OCI-M2 (cell line): ENCODE data around the gene FAM47E.

Experiments
- DNase-seq: peaks from one replicate; lab custom pipeline; 2025; ENCODE audit not compliant: unreplicated experiment; lab: John Stamatoyannopoulos, UW

FAM47E gene

DNA sequence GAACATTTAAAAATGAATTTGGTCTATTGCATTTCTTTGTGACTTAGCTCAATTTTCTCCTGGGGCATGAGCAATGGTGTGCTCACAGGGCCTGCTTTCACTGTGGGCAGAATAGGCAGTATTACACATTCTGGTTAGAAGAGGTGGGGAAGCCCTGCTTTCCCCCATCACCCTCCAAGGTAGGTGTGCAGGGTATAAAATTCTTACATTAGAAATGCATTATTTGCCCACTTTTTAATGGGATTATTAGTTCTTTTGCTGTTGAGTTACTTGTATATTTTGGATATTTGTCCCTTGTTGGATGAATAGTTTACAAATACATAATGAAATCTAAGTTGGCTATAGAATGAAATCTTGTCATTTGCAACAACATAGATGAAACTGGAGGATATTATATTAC lies 46.7 kb downstream of the FAM47E start:
- DNase-seq = no peak

DNA sequence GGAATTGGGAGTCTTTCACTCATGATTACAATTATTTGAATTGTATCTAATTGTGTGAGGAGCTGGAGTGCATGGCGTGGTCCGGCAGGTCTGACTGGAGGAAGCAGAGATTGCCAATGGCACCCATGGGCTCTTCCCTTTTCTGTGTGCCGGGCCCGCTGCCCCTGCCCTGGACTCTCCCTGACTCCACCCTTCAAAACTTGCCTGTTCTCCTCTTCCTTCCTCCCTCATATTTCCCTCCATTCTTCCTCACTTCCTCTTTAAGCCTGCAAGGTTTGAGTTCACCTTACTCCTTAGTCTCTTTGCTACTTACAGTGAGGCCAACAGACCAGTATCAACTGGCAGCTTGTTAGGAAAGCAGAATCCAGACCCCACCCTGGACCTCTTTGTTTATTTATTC lies 48.5 kb downstream of the FAM47E start:
- DNase-seq = no peak

DNA sequence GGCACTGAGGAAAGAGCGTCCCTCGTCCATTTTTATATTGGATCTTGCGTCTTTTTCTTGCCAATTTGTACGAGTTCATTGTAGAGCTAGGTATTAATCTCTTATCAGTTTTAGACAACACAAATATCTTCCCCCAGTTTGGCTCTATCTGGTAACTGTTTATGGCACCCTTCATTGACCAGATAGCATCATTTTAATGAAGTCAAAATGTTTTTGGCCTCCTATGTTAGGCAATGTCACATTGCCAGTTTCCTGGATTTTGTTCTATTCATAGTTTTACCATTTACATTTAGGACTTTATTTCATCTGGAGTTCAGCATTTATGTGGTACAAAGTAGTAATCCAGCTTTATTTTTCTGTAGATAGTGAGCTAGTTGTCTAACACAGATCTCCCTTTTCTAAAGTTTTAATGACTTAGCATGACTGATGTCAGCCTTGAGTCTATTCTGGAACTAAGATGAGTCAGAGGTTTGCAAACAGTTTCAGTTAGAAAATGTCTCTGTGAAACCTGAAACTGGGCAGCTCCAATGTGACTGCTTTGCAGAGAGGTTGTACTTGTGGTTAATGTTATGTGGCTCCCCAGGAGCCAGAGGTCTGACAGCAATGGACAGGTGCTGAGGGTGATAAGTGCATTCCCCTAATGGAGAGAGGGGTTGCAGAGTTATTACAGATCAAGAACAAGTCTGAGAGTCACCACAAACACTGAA lies 49.7 kb downstream of the FAM47E start:
- peak; percentile 8 for DNase-seq

DNA sequence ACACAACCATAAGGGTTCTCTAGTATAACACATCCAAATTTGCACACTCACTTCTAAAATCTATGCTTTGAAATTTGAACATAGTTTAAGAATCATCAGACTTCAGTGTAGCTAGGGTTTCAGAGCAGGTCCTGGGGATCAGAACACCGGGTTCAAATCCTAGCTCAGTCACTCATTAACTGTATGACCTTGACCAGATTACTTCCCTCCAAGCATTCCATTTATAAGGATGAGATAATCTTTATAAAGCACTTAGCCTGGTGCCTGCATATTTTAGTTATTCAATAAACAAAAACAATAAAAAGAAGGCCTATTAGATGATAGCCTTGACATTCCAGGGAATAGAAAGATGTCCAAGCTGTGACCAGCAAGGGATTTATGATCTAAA lies 50.2 kb downstream of the FAM47E start:
- no peak for DNase-seq

DNA sequence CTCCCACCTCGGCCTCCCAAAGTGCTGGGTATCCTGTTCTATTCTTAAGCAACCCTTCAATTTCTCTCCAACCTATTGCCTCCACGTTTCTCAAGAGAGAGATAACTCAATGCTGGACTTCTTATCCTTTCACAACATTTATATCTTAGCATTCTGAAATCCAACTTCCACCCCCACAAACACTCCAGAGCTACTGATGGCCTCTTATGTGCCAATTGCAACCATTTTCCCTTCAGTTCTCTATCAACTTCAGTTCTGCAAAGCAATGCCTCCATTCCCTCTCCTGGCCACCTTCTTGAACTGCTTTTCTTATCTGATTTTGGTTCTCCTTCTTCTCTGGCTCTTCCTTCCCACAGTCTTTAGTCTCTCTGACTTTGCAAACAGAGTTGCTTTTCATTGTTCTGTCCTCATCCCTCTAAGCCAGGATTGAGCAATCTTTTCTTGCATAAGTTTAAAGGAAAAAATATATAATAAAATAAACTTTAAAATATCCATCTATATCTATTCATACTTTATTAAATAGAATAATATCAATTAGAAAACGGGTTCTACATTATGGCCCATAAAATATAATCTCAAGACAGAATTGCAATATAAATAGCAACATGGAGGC lies 51.4 kb downstream of the FAM47E start:
- no peak for DNase-seq

DNA sequence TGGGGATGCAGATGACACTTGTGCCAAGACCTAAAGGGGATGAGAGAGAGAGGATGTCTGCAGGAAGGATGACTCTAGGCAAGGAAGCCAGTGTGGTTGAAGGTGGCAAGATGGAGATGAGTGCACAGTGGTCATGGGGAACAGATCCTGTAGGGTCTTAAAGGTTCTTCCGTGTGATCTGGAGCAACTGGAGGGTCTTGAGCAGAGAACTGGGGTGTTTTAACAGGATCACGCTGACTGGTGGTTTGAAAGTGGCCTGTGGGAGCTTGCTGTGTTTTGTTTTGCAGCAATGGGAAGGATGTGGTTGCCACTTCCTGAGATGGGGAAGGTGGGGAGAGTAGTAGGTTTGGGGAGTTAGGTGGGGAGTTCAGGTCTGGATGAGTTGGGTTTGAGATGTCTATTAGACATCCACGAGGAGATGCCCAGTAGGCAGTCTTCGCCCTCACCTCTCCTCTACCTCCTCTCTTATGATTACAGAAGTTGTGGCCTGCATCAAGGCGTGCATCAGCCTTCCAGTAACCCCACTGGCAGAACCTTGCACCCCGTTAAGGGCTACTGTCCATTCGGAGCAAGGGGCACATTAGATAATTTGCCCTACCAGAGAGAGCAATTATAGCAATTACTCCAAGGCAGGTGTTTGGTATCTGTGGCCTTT lies 53.6 kb downstream of the FAM47E start:
- DNase-seq = no peak

DNA sequence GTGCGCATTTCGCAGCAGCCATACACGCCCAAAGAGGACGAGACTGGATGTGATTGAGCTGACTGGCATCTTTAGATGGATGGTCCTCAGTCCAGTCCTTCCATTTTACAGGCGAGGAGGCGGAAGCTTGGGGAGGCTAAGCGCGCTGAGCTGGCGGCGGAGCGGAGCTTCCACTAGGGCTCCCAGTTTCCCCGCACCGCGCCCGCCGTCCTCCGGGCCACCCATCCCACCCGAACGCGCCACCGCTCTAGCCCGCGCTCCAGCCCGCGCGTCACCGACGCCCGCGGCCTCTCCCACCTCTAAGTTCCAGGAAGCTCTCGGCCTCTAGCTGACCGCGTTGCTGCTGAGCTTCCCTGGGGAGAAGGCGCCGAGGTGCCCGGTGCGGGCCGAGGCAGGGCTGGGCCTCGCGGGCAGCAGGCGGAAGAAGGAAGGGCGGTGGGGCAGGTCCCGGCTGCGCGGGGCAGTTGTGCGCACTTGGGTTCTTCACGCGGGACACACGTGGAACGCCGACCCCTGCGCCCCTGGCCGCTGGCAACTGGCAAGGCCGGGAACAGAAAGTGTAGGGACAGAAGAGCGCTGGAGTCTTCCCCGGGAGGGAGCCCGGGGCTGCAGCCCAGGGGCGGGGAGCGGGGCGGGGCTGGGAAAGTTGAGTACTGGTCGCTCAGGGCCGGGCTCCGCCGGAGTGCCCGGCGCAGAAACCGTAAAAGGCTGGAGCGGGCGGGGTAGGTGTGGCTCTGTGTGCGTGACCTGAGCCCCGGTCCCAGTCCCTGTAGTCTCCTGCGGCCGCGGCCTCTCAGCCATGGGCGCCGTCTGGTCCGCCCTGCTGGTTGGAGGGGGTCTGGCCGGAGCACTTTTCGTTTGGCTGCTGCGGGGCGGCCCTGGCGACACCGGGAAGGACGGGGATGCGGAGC lies 54.7 kb downstream of the FAM47E start, which contains the start of gene STBD1:
STBD1 (plus strand) TSS at position 763 of the 911 bp plus-strand sequence; CDS start at position 800, 37 bp downstream.
- DNase-seq = no peak

DNA sequence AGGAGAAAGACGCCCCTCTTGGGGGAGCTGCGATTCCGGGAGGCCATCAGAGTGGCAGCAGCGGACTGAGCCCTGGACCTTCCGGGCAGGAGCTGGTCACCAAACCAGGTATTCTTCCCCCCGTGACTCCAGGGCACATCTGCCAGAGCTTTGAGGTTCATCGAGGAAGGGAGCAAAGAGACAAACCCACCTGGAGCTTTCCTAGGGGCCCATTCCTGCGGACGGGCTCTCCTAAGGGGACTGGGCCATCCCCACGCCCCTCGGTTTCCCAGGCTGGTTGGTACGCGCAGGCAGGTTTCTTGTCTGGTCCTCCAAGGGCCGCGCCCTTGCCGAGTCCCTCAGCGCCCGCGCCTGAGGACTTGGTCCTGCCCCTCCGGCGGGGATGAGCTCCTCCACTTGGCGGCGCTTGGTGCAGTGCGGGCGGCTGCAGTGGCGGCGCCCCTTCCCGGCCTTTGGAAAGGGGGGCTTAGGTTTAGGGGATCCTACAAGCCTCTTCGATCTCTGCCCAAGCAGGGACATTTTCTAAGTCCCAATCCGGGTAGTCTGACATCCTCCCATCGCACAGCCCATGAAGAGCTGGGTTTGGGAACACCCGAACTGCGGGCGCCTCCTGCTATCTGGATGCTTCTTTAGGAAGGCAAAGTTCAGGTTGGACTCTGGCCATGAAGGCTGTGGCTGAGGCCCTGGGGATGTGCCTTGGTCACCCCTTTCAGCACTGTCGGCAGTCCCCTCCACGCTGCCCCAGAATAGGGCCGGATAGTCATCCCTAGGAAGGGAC lies 55.5 kb downstream of the FAM47E start:
- DNase-seq = no peak

DNA sequence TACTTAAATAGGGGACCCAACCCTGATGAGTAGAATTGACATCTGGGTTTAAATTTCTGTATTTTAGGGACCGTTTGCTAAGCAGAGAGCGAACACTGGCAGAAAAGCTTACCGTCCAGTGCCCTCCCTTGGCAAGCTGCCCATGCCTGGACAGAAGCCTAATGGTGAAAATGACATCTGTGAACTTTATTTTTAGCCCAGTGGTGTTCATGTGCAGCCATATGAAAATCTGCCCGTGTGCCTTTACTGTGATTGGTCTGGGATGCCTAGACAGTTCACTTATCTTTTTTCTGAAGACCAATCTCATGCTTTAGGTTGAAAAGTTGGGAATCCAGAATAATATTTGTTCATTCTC lies 56.1 kb downstream of the FAM47E start:
- DNase-seq = no peak

DNA sequence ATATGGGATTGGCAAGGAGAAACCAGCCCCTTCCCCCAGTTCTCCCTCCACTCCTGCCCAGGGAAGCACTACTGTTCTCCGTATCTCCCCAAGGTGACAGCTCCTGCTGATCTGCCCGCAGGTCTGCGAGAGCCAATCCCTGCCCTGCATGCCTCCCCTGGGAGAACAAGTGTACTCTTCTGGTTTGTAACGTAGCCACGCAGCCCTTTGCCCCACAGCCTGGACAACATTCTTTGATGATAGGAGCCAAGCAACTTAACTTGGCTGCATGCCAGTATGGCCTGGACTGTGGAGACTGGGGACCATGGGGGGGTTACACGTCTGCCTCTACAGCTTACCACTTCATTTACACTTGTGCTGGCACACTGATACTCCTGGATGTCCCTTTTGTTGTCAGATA lies 57.0 kb downstream of the FAM47E start:
- no peak for DNase-seq

DNA sequence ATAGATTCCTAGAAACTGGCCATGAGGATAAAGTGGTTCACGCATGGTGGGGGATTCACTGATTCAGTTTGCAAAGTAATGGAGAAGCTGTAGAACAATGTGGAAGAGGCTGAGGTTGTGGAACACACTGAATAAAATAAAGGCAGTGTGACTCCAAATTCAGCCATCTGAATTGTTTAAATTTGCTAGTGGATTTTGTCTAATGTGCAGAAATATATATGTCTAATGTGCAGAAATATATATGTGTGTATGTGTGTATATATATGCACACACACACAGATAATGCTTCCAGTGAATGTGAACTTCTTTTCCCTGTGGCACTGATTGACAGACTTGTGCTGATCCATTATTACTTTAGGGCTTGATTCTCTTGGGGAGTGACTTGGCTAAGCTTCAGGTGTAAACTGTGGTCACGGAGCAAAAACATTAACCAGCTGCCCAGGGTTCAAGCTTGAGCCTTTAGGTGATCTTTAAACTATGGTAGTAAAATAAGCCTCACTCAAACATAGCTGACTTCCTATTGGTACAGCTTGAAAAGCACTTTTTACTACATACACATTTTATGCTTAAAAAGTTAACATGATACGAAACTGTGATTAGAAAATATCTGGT lies 58.5 kb downstream of the FAM47E start:
- no peak for DNase-seq

DNA sequence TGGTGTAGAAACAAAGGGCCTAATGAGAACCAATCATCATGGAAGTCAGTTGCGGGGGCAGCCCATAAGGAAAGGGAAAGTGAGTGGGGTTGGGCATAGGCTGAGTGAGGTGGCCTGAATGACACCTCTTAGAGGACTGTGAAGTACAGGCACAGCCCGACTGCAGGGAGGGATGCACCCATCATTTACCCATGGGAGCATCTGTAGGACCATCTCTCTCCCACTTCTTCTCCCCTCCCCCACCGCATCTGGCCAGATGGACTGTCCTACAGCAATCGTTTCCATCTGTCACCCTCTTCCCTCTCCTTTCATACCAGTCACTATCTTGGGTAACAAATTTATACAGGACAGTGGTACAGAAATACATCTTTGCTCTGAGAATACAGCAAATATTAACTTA lies 59.2 kb downstream of the FAM47E start:
- DNase-seq = no peak

DNA sequence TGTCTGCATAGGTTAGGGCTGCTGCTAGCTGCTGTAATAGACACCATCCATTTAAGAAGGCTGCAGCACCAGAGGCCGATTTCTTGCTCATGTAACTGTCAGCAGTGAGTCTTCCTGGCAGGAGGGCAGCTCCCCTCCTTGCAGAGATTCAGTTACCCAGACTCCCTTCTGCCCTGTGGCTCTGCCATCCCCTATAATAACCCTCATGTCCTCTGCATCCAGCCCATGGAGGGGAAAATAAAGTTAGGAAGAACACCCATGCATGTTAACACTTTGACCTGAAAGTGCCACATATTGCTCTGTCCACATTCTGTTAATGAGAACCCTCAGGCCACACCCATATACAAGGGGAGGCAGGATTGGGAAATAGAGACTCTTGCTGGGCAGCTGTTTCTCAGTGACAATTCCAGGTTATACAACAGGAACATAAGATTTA lies 60.4 kb downstream of the FAM47E start:
- DNase-seq = no peak

DNA sequence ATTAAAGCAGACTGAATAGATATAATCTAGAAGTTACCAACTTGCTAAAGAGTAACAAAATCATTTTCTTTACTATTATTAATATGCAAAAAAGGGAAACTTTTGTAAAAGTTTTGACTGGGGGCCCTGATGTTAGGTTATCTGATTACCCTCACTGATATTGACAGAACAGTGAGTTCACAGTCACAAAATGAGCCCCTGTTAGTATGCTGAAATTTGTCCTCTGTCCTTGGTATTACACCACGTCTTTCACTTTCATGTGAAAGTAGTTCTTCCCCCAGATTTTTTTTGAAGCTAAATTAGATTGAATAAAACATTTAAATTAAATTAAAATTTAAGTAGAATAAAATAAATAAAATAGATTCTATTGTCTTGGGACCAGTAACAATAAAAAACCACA lies 60.9 kb downstream of the FAM47E start:
- no peak for DNase-seq

DNA sequence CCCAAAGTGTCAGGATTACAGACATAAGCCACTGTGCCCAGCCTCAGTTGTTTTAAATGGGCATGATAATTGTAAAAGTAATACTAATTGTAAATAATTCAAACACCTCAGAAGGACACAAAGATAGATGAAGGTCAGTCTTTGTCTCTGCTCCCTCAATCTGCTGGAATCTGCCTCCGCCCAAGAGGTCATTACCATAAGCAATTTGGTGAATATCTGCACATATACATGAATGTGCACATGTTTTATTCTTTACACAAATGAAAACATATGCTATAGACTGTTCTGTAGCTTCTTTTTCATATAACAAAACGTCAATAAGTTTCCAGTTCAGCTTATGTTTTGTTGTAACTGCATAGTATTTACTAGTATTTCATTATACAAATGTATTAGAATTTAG lies 62.0 kb downstream of the FAM47E start:
- DNase-seq = no peak

DNA sequence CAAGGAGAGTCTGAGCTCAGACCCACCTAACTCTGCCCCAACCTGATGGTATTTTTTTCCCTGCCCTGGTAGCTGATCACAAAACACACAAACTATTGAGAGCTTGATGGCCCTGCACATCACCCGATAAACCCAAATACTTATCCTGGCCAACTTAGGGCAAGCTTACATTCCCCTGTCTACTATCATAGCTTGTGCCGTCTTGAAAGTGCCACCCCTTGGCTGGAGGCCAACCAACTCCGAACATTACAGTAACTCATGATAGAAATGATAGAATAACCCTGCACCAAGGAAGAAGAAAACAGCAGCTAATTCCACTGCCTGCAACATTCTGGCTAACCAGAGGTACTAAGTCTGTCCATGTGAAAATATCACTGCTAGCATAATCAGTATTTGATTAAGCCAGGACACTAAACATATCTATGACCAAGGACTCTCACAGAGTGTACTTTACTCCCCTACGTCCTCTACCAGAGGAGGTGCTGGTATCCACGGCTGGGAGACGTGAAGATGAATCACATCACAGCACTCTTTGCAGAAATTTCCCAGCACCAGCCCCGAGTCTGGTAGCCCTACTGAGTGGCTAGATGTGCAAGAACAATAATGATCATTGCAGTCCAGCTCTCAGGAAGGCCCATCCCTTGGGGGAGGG lies 63.9 kb downstream of the FAM47E start:
- DNase-seq = no peak

DNA sequence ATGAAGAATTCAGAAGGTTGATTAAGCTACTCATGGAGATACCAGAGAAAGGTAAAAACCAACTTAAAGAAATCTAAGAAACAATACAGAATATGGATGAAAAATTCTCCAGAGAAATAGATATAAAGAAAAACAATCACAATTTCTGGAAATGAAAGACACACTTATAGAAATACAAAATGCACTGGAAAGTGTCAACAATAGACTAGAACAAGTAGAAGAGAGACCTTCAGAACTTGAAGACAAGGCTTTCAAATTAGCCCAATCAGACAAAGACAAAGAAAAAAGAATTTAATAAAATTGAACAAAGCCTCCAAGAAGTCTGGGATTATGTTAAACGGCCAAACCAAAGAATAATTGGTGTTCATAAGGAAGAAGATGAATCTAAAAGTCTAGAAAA lies 64.6 kb downstream of the FAM47E start:
- DNase-seq = no peak

DNA sequence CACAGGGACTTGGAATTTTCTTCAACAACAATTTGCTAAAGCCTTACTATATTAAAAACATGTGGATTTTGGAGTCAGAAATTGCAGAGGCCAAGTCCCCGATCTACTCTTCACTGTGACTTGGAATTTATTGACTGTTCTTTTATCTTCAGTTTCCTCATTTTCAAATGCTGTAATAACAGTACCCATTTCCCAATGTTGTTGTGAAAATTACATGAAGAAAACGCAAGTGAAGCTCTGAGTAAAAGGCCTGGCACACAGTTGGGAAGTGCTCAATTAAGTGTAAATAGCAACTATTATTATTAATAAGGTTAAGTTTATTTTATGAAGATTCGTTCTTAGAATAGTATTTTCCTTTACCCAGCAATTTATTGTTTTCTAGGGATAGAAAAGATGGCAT lies 70.7 kb downstream of the FAM47E start:
- DNase-seq = no peak

DNA sequence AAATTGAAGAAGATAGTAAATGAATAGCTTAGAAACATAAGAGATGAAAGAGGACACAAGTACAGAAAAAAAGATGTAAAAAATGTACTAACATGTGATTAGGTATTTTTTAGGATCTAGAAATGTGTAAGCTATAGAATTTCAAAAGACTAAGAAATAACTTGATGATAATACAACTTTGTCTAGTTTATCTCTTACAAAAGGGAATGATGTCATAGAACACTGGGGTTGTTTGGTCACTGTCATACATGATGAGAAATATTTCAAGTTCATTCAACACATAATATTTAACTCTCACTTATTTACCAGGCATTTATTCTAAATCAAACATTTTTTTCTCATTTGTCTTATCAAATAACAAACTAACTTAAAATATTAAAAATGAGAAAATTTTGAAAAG lies 73.6 kb downstream of the FAM47E start:
- no peak for DNase-seq

DNA sequence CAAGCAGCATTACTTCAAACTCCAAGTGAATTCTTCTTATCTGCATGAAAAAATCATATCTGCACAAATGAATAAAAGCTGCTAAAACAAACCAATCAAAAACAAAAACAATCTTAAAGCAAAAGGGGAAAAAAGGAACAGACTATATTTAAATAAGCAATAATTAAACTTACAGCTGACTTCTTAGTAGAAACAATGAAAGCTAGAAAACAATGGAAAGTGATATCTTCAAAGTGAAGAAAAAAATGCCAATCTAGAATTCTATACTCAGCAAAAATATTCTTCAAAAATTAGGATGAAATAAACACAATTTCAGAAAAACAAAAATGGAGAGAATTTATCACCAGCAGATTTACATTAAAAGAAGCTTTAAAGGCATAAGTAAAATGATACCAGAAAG lies 75.0 kb downstream of the FAM47E start:
- no peak for DNase-seq
